ENCODE measurements around the gene TMED9. TPM values are rescaled to one million over a fixed set of nuclear protein-coding genes. Genes with fewer than 3 reads are reported as not detected.

TMED9 gene
- total and polyA plus RNA-seq, 12 donors: 67.6 to 265 (median 127) TPM

DNA sequence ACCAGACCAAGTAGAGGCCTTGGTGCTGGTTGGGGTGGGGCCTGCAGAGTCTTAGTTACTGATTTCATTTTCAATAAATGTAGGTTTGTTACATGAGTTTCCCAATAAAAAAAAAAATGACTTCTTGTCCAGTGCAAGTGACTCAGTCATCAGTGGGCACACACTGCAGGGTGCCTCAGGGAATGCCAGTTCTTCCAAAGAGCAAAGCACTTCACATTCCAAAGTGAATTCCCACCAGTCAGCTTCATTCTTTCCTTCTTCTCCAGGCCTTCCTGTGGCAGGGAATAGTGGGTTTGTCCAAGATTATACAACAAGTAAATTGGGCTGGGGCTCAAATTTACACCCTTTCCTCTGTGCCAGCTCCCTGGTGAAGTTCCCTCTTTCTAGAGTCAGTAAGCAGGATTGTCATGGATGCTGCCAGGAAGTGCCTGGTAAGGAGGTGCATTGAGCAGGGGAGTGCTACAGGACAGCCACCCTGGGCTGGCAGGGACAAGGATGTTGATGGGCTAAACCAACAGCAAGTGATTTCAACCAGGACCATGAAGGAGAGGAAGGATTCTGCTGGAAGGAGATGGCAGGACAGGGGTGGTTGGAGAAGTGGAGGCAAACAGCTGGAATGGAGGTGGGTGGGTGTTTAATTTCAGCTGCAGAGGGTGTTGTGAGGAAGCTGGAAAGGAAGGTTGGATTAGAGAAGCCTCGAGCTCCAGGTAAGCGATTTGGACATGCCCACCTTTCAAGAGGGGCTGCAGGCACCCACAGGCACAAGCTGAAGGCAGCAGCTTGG, 4.2 kb downstream of the TMED9 start:
- no peak for DNase-seq
- no peak for TF ChIP-seq POLR2A (IDR thresholded peaks at IDR 0.05)
- TF ChIP-seq, protein P1, sequence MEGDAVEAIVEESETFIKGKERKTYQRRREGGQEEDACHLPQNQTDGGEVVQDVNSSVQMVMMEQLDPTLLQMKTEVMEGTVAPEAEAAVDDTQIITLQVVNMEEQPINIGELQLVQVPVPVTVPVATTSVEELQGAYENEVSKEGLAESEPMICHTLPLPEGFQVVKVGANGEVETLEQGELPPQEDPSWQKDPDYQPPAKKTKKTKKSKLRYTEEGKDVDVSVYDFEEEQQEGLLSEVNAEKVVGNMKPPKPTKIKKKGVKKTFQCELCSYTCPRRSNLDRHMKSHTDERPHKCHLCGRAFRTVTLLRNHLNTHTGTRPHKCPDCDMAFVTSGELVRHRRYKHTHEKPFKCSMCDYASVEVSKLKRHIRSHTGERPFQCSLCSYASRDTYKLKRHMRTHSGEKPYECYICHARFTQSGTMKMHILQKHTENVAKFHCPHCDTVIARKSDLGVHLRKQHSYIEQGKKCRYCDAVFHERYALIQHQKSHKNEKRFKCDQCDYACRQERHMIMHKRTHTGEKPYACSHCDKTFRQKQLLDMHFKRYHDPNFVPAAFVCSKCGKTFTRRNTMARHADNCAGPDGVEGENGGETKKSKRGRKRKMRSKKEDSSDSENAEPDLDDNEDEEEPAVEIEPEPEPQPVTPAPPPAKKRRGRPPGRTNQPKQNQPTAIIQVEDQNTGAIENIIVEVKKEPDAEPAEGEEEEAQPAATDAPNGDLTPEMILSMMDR (IDR thresholded peaks at IDR 0.05): no peak
- Histone ChIP-seq H3K9me3 (replicated peaks in 1 of 3) (no peaks in the 10 kb centered on the region), H3K27me3 (no peaks in the 10 kb centered on the region), H3K27ac (no peak overlapping the region), H3K36me3 (replicated peaks in 1 of 2) (peaks cover 0 to 36% of the 10 kb centered on the region in 2 donors), H3K4me3 (no peak overlapping the region), H3K4me1 (replicated peaks in 1 of 2) (peaks cover 15 to 22% of the 10 kb centered on the region in 2 donors)
- WGBS, 4 donors: 88 to 100% (median 96%) methylated on average over 2 of the region's 2 CpGs
- intact Hi-C loops (cut with DNase I): no loop called here

DNA sequence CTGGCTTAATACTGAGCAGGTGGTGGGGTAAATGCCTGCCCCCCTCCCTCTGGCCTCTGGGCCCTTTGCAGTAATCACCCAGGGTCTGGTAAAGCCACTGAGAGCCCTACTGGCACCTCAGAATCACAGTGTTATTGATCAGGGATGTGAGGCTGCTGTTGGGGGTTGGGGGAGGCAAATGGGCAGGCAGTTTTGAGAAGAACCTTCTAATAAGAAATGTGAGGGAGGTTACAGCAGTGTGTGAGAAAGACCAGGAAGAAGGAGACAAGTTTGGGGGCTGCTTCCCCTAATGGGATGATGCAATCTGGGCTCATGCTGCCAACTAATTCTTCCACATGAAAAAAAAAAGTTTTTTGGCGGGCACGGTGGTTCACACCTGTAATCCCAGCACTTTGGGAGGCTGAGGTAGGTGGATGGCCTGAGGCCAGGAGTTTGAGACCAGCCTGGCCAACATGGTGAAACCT, 4.8 kb downstream of the TMED9 start:
- Histone ChIP-seq H3K27ac (no peak overlapping the region), H3K9me3 (replicated peaks in 1 of 3) (no peaks in the 10 kb centered on the region), H3K4me1 (replicated peaks in 1 of 2) (peaks cover 21 to 29% of the 10 kb centered on the region in 2 donors), H3K4me3 (no peak overlapping the region), H3K27me3 (no peaks in the 10 kb centered on the region), H3K36me3 (replicated peaks in 1 of 2) (peaks cover 0 to 36% of the 10 kb centered on the region in 2 donors)
- intact Hi-C loops (cut with DNase I): no loop called here
- TF ChIP-seq POLR2A (IDR thresholded peaks at IDR 0.05): no peak
- TF ChIP-seq, protein P1 (IDR thresholded peaks at IDR 0.05): no peak
- 87 to 96% (median 92%) methylated on average over 2 of the region's 2 CpGs for WGBS, 4 donors
- peak in 1 of 7 donors; percentile 10 for DNase-seq

DNA sequence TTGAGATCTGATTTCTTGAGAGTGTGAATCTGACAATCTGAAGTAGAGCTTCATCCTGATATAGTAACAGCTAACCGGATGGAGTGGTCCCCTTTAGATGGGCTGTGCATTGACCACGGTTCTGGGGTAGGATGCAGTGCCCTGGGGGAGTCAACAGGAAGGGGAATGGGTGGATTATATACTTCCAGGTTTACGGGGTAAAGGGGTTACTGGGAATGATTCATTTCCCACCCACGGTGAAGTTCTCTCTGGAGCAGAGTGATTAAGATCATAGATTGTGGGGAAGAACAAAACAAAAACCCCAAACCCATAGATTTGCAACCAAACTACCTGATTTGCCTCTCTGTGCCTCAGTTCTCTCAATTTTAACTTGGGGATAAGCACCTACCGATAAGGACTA, 6.5 kb downstream of the TMED9 start:
- Histone ChIP-seq H3K27me3 (no peaks in the 10 kb centered on the region), H3K4me1 (replicated peaks in 1 of 2) (peaks cover 22 to 30% of the 10 kb centered on the region in 2 donors), H3K9me3 (replicated peaks in 1 of 3) (no peaks in the 10 kb centered on the region), H3K27ac (no peak overlapping the region), H3K36me3 (replicated peaks in 1 of 2) (peaks cover 0 to 34% of the 10 kb centered on the region in 2 donors), H3K4me3 (no peak overlapping the region)
- TF ChIP-seq, protein P1 (IDR thresholded peaks at IDR 0.05): no peak
- no peak for TF ChIP-seq POLR2A (IDR thresholded peaks at IDR 0.05)
- intact Hi-C loops (cut with DNase I): no loop called here
- 44 to 57% (median 47%) methylated on average over 5 of the region's 5 CpGs for WGBS, 4 donors
- DNase-seq: peak in 1 of 7 donors; percentile 10

DNA sequence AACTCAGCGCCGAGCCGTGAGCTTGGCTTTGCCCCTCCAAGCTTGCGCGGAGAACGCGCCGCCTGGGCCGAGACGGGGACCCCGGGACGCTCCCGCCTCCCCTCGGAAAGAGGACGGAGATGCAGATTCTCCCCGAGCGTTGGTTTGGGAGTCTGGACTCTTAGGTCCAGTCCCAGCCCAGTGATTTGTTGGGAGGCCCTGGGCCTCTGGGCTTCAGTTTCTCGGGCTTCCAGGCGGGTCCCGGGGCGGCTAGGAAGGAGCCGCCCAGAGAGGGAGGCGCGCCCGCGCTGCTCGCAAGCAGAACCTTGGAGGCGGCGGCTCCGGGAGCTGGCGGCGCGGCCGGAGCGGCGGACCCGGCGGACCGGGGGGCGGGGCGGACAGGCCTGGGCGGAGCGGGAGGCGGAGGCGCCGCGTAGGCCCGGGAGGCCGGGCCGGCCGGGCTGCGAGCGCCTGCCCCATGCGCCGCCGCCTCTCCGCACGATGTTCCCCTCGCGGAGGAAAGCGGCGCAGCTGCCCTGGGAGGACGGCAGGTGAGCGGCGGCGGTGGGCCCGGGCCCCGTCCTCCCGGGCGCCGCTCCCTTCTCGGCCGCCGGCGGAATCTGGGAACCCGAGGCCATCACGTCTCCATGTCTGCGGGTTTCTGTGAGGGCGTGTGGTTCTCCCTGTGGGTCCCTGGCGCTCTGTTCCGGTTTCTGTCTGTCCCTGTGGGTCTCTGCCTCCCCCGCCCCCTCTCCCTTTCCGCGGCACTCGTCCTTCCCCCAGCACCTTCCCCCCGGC, 7.9 kb downstream of the TMED9 start, which contains the start of gene B4GALT7:
B4GALT7 (plus strand) TSS at position 402 of the 777 bp plus-strand sequence; CDS start at position 481, 79 bp downstream.
- intact Hi-C loops (cut with DNase I): no loop called here
- H3K9me3 ChIP-seq (replicated peaks in 1 of 3): no peaks in the 10 kb centered on the region
- 0 to 1% (median 0%) methylated on average over 27 to 85 of the region's 86 CpGs for WGBS, 4 donors
- H3K27ac ChIP-seq: peak within 1 kb of the TSS; percentile 3 to 94 (median 87)
- peaks cover 0 to 20% of the 10 kb centered on the region in 2 donors for H3K36me3 ChIP-seq (replicated peaks in 1 of 2)
- DNase-seq: peak; percentile 82 to 88 (median 85)
- peak within 1 kb of the TSS; percentile 27 to 98 (median 64) for H3K4me3 ChIP-seq
- peaks cover 22 to 24% of the 10 kb centered on the region in 2 donors for H3K4me1 ChIP-seq (replicated peaks in 1 of 2)
- peak; percentile 82 to 87 for TF ChIP-seq POLR2A (IDR thresholded peaks at IDR 0.05)
- TF ChIP-seq, protein P1 (IDR thresholded peaks at IDR 0.05): peak in 1 of 6 experiments; percentile 33
- no peaks in the 10 kb centered on the region for H3K27me3 ChIP-seq

Measured in adrenal gland (tissue), 12 donors.